HG03108 (cell line): ENCODE measurements around the gene DISP3.

Source experiments
- ATAC-seq: cut with Tn5 transposase; IDR thresholded peaks from one replicate; pipeline ENCODE4 v1.9.1; 2021; ENCODE audit warnings: moderate library complexity; ENCODE audit not compliant: unreplicated experiment

DISP3 gene

DNA sequence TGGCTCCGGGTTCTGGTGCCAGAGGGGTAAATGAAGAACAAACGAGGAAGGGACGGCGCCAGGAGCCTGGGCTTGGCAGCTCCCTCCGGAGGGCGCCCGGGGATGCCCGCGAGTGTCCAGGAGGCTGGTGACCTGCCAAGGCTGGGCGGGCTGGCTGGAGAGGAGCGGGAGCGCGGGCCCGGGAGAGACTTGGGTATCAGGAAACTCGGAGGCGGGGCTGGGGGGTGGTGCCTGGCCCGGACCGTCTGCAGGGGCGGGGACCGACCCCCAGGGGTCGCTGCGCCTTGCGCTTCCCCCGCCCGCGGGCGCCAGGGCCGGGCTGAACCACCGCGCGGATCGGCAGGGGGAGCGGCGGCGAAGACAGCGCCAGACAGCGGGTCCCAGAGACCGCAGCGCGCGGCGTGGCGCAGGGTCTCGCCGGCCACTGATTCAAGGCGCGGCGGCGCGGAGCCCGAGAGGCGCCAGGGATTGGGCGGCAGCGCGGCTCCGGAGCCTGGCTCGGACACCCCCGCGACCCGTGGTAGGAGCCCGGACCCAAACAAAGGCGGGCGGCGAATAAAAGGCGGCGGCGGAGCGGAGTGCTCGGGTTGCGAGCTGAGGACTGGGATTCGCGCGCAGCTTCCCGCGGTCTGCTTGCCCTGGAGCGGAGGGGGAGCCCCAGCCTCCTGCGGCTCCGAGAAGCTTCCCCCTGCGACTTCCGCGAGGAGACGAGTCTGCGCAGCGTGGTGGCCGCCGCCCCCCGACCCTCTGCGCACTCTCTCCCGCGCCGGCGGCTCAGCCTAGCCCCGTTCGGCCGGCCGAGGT, at the start of gene DISP3:
Gene DISP3, plus strand, starts transcription at position 585 of the 804 bp plus-strand sequence. CDS start 21,838 bp downstream, outside the sequence.
- ATAC-seq = peak; percentile 69

DNA sequence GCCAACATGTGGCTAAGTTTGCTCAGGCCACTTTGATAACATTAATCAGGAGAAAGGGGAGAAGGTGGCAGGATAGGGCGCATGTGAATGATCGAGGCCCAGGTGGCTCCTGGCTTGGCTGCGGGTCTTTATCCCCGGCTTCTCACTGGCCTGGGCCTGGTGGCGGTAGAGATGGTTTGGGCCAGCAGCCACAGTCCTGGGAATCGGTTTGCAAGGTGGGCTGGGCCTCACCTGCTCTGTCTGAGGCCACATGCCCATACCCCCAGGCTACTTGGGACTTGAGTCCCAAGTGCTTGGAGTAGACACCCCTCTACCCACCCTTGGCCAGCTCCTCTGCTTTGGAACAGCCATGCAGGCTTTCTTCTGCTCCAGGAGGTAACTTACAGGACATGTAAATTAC, 49.7 kb upstream of the DISP3 start:
- no peak for ATAC-seq

GRCh38 chr1:11429935-11430334, 49.0 kb upstream of the DISP3 start:
- ATAC-seq = no peak

DNA sequence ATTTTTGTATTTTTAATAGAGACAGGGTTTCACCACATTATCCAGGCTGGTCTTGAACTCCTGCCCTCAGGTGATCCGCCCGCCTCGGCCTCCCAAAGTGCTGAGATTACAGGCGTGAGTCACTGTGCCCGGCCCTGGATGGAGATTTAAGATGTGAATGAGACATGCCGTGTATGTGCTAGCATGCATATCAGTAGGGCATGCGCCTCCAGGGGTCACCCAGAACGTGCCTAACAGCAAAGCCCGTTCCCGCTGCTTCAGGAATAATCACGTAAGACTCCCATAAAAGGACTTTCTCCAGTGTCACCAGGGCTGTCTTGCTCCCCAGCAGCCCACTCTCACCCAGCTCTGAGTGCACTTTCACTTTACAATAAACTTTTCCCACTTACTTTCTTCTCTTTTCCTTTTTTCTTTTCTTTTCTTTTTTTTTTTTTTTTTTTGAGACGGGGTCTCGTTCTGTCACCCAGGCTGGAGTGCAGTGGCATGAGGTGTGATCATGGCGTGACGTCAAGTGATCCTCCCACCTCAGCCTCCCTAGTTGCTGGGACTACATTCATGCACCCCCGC, 46.9 kb upstream of the DISP3 start:
- no peak for ATAC-seq

DNA sequence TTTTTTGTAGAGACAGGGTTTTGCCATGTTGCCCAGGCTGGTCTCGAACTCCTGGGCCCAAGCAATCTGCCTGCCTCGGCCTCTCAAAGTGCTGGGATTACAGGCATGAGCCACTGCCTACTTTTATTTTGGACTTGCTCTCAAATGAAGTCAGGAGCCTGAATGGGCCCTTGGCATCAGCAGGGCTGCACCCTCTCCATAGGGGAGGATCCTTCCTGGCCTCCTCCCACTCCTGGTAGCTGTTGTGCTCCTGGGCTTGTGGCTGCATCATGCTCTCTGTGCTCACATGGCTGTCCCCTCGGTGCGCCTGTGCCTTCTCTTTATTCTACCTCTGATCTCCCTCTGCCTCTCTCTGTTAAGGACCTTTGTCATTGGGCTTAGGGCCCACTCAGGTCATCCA, 46.4 kb upstream of the DISP3 start:
- ATAC-seq = no peak

- no peak for ATAC-seq
These were observed 44.5 kb upstream of the DISP3 start for GRCh38 chr1:11434501-11434900.

GRCh38 chr1:11434926-11435325, 44.0 kb upstream of the DISP3 start:
- no peak for ATAC-seq

- no peak for ATAC-seq
These were observed 40.0 kb upstream of the DISP3 start for GRCh38 chr1:11438996-11439395.

DNA sequence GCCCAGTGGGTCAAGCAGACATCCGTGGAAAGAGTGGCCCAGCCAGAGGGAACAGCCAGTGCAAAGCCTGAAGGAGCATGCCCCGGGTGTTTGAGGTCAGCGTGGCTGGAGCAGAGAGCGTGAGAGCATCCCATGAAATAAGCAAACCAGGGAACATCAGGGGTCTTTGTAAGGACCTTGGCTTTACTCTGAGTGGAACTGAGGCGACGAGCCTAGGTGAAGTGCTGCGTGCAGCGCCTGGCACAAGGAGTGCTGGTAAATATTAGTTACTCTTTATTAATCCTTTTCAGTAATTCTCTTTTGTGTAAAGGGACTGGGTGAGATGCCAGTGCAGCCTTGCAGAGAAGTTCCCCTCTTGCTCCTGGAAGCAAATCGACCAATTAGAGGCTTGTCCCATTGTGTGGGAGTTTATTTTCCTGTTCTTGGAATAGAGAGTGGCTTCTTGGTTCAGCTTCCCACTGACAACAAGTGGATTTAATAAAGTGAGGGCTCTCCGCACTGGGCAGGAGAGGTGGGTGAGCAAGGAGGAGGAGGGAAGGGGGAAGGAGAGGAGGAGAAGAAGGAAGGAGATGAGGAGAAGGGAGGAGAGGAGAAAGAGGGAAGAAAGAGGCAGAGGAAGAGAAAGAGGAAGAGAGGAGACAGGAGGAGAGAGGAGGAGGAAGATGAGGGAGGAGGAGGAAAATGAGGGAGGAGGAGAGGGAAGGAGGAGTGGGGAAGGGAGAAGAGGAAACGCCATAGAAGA, 37.6 kb upstream of the DISP3 start:
- no peak for ATAC-seq

DNA sequence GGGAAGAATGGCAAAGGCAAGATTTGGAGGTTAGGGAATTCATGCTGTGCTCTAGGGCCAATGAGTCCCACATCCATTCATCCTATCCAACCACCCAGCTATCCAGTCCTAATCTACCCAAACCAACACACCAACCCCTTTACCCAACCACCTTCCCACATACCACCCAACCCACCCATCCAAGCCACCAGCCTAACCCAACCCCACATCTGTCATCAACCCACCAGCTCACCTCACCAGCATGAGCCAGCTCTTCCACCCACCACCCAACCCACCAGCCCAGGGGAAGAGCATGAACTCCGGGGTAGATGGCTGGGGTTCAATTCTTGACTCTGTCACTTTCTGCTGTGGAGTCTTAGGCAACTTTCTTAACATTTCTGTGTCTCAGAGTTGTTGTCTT, 35.9 kb upstream of the DISP3 start:
- ATAC-seq = no peak

GRCh38 chr1:11443961-11444658, 34.8 kb upstream of the DISP3 start:
- ATAC-seq = no peak

GRCh38 chr1:11444907-11445306, 34.0 kb upstream of the DISP3 start:
- ATAC-seq = no peak

DNA sequence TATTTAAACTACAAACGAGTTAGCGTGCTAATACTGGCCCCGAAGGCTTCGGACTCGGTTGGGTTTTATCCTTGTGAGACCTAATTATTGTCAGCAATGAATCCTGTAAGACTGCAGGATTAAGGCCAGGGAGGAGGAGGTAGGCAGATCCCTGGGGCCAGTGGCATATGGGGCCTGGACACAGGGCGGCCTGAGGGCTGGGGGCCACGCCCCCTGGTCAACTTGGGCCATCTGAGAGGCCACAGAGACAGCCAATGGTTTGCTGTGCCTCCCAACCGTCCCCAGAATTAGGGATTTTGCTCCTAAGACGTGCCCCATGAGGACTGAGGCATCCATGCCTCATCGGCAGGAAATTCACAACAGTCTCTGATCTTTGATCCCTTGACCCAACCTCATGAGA, 31.1 kb upstream of the DISP3 start:
- no peak for ATAC-seq

GRCh38 chr1:11448373-11449099, 30.4 kb upstream of the DISP3 start:
- ATAC-seq = no peak

- ATAC-seq = no peak
These were observed 29.9 kb upstream of the DISP3 start for GRCh38 chr1:11449100-11449403.

GRCh38 chr1:11450310-11450709, 28.6 kb upstream of the DISP3 start:
- ATAC-seq = no peak

GRCh38 chr1:11453742-11454491, 25.0 kb upstream of the DISP3 start:
- no peak for ATAC-seq

GRCh38 chr1:11455967-11456570, 22.9 kb upstream of the DISP3 start:
- no peak for ATAC-seq

DNA sequence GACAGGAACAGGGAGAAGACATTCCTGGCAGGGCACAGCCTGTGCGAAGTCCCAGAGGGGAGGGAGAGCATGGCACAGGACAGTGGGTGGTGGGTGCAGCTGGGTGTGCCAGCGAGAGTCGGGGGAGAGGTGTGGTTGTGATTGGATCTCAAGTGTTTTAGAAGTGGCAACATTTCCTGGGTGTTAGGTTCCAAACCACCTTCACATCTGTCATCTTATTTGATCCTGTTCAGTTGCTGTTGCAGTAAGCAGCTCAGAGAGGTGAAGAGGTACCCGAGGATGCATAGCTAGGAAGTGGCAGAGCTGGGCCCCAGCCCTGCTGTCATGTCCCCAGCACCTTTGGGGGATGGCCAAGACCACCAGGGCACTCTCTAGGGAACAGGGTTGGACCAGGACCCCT, 22.0 kb upstream of the DISP3 start:
- no peak for ATAC-seq

DNA sequence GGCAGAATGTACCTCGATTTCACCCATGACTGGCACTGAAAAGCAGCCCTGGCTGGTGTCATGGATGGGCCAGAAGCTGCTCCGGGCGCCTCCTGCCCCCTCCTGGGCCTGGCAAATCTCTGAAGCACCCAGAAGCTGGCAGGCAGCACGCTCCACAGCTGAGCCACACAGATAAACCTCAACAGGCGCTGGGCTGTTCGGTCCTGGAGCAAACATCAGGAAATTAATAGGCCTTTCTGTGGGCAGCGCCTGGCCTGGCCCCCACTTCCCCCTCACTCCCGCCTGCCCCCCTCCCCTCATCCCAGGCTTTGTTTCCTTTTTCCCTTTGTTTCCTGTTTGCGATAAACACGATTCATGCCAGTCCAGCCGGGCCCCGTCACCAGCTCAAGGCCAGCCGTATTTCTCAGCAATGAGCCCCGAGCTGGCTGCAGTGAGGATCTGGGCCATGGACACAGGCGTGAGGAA, 20.1 kb upstream of the DISP3 start:
- ATAC-seq = no peak
